Ramos (cell line): ENCODE measurements around the gene ADGRF3.
"Not testable (repeated sequence)": the region's sequence is repeated elsewhere in the genome, so short reads cannot be mapped to it uniquely, and the experiment has no call there.

ENCODE experiments used
- in situ Hi-C: fragments of 300-500 bp; cut with MboI; formaldehyde crosslinking; loops from one replicate; pipeline ENCODE4 v1.14.3; 2022; ENCODE audit warnings: low sequenced_read_pairs; ENCODE audit not compliant: unreplicated experiment

ADGRF3 gene

GRCh38 chr2:26354469-26354868, 7.9 kb upstream of the ADGRF3 start:
- in situ Hi-C loops, result not testable (repeated sequence)

- in situ Hi-C loops, result no loop called here
Measured at GRCh38 chr2:26352892-26353291, 6.3 kb upstream of the ADGRF3 start.

DNA sequence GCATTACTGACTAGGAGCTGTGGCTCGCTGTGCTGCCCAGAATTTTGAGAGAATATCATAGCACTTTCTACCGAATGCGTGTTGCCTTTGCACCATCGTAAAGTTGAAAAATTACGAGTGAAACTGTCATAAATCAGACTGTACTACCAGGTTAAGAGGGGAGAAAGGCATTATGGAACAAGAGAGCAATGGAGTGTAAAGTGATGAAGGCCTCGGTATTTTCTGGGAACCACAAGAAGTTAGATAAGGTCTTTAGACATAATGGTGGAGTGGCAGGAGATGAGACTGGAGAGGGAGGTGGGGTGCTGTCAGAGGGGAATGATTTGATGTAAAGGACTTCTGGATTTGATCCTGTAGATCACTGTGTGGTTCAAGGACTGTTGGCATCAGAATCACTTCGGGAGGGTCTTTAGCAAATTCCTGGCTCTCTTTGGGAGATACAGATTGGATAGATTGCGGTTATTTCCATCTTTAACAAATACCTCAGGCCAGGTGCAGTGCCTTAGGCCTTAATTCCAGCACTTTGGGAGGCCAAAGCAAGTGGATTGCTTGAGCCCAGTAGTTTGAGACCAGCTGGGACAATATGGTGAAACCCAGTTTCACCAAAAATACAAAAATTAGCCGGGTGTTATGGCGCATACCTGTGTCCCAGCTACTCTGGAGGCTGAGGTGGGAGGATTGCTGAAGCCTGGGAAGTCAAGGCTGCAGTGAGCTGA, 4.9 kb upstream of the ADGRF3 start:
- in situ Hi-C loops, result no loop called here

DNA sequence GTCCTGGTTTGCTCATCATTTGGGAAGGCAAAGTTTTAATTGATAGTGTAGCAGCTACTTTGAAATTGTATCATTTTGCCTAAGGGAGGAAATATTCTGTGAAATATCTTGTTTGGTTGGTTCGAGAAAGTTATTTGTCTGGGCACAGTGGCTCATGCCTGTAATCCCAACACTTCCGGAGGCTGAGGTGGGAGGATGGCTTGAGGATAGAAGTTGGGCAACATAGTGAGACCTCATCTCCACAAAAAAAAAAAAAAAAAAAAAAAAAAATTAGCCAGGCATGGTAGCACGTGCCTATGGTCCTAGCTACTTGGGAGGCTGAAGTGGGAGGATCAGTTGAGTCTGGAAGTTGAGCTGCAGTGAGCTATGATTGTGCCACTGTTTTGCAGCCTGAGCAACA, 3.1 kb upstream of the ADGRF3 start:
- in situ Hi-C loops, result no loop called here

GRCh38 chr2:26347286-26347865, 787 bp upstream of the ADGRF3 start:
- in situ Hi-C loops, result no loop called here

GRCh38 chr2:26345545-26346453, 790 bp downstream of the ADGRF3 start, which contains the start of gene SELENOI:
Gene SELENOI (plus strand): TSS chr2:26346143. CDS start chr2:26346233, 90 bp downstream.
- in situ Hi-C loops, result no loop called here

DNA sequence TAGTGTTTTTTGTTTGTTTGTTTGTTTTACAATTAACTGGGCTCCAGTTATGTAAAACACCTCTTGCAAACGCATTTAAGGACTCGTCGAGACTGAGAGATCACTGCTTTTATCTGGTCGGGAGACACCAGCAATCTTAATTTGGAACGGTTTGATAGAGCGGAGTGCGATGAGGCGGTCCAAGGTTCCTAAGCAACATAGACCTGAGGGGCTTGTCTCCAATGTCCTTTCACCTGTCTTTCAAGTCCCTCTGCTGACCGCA, 1.4 kb downstream of the ADGRF3 start:
- in situ Hi-C loops, result no loop called here

DNA sequence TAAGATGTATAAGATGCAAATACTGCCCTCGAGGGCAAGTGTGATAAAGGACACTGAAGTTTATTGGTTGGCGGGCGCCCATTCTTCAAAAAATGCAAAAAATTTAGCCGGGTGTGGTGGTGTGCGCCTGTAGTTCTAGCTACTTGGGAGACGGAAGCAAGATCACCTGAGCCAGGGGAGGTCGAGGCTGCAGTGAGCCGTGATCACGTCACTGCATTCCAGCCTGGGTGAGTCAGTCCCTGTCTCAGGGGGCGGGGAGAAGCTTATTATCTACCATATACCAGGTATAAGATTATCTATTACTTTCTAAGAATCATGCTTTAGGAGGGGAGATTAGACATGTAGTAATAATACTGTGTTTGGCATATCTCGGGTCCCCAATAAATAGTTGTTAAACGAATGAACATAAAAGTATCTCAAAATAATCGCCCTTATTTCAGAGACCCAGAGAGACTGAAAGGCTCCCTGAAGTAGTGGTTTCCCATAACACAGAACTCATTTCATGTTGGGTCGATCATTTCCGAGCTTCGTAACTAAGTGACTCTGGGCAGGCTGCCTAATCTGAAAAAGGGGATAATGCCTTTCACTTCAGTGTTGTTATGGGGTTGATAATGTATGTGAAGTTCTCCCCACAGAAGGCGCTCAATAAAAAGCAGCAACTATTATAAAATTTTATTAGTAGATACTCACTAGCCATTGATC, 1.9 kb downstream of the ADGRF3 start:
- in situ Hi-C loops, result no loop called here

DNA sequence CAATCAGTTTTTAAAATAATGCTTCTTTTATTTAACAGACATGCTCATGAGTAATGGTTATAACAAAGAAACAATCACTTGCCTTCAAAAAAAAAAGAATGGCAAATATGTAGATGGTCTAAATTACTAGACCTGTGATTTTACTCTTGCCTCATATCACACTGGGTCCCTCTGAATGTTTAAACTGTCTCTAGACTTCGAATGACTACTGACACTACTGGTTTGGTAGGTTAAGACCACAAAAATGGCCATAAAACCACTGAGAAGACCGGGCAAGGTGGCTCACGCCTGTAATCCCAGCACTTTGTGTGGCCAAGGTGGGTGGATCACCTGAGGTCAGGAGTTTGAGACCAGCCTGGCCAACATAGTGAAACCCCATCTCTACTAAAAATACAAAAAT, 5.8 kb downstream of the ADGRF3 start:
- in situ Hi-C loops, result no loop called here

GRCh38 chr2:26337298-26337697, 9.3 kb downstream of the ADGRF3 start:
- in situ Hi-C loops, result no loop called here

DNA sequence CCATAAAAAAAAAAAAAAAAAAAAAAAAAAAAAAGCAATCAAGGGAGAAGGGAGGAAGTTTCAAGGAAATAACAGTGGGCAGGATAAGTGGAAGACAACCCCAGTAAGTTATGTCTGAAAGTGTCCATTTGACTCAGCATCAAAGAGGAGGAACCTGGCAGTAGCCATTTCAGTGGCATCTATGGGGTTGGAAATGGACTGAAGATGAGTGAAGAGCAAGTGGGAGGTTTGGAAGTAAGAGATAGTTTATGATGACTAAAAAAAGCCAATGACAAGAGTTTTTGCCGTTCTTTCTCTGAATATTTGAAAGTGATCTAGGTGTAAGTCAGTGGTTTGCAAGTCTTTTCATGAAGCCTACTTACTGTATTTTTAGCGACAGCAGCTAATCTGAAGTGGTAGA, 9.9 kb downstream of the ADGRF3 start:
- in situ Hi-C loops, result no loop called here

DNA sequence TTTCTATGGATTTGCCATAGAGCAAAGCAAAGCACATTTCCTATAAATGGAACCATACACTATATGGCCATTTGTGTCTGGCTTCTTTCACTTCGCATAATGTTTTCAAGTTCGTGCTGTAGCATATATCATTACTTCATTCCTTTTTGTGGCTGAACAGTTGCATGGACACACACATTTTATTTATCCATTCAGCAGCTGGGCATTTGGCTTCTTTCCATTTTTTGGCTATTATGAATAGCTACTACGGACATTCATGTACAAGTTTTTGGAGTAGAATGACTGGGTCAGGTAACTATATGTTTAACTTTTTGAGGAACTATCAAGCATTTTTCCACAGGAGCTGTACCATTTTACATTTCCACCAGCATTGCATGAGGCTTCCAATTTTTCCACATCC, 11.4 kb downstream of the ADGRF3 start:
- in situ Hi-C loops, result no loop called here

GRCh38 chr2:26333293-26333692, 13.3 kb downstream of the ADGRF3 start:
- in situ Hi-C loops, result no loop called here

GRCh38 chr2:26331321-26331720, 15.3 kb downstream of the ADGRF3 start:
- in situ Hi-C loops, result not testable (repeated sequence)

DNA sequence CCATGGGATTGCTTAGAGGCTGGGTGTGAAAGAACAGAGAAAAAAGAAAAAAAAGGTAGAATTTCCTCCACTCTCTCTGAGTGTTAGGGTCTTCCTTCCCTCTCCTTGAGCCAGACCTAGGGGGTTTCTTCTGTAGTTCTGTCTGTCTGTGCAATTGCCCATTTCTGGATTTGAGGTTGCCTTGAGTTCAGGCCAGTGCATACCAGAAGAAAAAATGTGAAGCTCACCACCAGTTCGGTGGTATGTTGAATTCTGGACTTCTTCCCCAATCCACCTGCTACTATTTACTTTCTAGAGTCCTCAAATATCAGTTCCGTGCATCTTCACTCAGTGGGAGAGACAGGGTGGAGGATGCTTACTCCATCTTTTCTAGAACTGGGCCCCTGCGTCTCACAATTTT, 16.0 kb downstream of the ADGRF3 start:
- in situ Hi-C loops, result no loop called here

- in situ Hi-C loops, result no loop called here
Measured at GRCh38 chr2:26330114-26330549, 16.5 kb downstream of the ADGRF3 start.

DNA sequence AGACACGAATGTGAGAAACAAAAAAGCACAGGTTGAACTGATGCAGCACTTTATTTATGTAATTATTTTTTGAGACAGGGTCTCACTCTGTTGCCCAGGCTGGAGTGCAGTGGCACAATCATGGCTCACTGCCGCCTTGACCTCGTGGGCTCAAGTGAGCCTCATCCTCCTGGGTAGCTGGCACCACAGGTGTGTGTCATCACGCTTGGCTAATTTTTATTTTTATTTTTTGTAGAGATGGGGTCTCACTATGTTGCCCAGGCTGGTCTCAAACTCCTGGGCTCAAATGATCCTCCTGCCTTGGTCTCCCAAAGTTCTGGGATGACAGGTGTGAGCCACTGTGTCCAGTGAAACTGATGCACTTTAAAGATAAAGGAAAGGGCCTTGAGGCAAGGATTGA, 17.5 kb downstream of the ADGRF3 start:
- in situ Hi-C loops, result loop anchor here (10.0 kb wide), 1 partner anchor 164 kb away; no protein-coding TSS in a partner anchor

- in situ Hi-C loops, result loop anchor here (10.0 kb wide), 1 partner anchor 163 kb away; no protein-coding TSS in a partner anchor
Measured at GRCh38 chr2:26327291-26328272, 19.0 kb downstream of the ADGRF3 start.

DNA sequence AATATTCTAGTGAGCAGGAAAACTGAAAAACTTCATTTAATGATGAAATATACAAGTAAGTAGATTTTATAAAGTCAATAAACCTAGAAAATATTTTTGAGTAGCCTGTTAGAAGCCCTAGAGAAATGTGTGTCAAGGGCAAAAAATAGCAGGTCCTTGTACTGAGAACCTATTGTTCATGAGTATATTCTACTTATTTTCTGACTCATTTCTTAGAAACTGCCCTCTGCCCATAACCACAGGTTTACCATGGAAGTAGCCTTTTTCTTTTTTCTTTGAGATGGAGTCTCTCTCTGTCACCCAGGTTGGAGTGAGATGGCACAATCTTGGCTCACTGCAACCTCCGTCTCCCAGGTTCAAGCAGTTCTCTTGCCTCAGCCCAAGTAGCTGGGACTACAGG, 20.1 kb downstream of the ADGRF3 start:
- in situ Hi-C loops, result loop anchor here (10.0 kb wide), 1 partner anchor 162 kb away; no protein-coding TSS in a partner anchor
